ENCODE measurements around the gene ANKRD53.

ANKRD53 gene, protein sequence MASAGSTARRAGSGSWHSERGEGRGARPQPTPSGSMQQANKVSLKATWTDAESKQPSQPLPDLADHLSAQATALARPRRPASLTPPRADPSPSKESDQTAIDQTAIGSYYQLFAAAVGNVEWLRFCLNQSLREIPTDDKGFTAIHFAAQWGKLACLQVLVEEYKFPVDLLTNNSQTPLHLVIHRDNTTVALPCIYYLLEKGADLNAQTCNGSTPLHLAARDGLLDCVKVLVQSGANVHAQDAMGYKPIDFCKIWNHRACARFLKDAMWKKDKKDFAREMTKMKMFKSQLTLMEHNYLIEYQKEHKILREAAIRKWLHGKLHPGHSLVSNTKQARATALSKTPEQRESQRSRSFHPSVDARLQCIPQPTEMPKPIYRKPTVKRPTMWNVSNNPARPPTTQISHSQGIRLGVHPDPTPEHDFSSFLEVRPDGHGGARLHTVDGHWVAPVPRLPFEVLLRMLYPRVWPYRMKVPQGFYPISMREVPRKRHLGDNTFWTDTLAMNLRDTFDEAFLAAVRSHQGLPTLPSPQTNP

DNA sequence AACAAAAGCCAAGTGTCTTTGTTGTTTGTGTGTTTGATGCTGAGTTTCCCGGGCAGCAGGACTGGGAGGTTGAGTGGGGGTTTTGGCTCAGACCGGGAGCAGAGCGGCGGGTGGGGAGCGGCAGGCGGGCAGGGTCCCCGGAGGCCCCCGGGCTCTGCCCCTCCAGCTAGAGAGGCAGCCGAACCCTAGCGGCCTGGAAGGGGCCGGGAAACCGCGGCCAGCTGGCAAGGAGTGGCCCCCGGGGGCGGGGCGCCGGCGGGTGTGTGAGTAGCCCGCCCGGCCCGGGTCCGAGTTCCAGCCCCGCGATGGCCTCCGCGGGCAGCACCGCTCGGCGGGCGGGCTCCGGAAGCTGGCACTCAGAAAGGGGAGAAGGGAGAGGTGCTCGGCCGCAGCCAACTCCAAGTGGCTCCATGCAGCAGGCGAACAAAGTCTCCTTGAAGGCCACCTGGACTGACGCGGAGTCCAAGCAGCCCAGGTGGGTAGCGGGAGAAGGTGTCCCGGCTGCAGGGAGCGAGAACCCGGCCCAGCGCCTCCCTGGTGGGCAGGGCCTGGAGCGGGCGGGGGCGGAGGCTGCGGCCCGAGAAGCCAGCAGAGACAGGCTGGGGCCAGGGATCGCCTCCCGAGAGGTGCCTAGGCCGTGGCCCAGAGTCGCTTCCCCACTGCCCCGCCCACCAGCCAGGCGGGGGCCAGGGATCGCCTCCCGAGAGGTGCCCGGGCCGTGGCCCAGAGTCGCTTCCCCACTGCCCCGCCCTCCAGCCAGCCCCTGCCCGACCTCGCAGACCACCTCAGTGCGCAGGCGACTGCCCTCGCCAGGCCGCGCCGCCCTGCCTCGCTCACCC lies at the start of gene ANKRD53:
Gene ANKRD53, plus strand, starts transcription at position 290 of the 839 bp plus-strand sequence. Its CDS starts 16 bp downstream, at position 306.
- DNase-seq: no peak

DNA sequence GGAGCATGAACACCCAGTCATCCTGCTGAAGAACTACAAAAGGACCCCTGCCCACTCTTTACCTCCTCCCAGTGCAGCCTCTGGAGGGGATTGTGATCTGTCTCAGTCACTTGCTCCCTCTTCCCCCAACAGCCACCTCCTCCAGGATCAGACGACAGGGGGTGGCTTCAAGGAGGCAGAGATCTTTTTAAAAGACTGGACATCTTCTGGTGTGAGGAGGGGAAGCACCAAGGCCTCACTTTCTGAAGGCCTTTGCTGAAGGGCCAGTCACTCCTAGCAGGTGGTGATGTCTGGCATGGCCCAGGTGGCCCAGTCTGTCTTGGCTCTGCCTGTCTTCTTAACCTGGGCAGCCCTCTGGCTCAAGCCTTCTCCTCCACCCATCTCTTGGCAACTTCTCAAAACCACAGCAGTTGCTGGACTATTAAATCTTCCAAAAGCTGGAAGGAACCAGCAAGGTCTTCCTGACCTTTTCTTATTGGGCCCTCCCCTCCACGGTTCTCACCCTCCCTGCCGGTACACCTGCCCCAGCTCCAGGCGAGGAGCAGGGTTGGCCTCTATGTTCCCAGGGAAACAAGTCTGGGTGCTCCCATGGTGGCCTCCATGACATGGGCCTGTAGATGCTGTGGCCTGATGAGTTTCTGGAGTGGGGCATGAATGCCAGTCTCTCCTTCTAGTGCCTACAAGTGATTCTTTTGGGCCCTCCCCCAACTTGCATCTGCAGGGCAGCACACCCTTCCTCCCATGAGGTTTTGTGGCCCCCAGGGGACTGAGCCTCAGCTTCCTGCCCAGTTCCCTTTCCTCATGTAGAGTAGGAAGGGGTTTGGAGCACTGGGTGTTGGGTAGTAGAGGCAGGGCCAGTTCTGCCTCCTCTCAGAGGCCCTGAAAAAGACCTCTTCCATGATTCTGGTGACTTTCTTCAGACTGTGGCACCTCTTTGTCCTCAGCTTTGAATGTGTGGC lies 47.8 kb upstream of the ANKRD53 start:
- no peak for DNase-seq

DNA sequence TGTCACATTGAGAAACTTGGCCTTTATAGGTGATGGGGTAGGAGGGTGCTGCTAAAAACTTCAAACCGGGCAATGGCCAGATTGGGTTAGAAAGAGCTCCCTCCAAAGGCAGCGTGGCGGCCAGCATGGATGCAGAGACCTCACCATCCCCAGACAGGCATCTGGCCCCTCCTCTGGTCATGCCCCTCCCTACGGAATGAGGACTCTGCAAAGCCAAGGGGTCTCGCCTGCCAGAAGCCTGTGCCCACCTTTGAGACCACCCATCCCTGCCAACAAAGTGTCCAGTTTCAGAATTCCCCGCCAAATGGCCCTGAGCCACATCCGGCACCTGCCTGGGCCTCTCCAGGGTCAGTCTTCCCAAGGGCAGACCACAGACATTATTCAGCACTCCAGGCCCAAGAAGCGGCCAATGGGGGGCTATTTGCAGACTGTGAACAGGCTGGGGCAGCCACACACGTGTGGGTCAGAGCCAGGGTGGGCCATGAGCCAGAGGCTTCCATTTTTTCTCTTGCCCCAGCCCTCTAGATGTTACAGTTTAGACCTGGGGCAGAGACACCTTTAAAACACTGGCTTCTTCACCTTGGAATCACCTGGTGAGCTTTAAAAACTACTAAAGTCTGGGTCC lies 46.9 kb upstream of the ANKRD53 start:
- DNase-seq: no peak

DNA sequence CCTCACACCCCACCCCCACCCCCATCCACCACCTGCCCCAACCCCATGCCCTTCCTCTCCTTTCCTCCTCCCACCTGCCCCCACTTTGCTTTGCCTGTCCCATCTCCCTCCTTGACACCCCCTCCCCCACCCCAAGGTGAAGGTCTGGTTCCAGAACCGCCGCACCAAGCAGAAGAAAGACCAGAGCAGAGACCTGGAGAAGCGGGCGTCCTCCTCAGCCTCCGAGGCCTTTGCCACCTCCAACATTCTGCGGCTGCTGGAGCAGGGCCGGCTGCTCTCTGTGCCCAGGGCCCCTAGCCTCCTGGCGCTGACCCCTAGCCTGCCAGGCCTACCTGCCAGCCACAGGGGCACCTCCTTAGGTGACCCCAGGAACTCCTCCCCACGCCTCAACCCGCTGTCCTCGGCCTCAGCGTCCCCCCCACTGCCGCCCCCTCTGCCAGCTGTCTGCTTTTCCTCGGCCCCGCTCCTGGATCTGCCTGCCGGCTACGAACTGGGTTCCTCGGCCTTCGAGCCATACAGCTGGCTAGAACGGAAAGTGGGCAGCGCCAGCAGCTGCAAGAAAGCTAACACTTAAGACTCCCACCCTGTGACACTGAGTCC lies 45.7 kb upstream of the ANKRD53 start:
- DNase-seq: no peak

DNA sequence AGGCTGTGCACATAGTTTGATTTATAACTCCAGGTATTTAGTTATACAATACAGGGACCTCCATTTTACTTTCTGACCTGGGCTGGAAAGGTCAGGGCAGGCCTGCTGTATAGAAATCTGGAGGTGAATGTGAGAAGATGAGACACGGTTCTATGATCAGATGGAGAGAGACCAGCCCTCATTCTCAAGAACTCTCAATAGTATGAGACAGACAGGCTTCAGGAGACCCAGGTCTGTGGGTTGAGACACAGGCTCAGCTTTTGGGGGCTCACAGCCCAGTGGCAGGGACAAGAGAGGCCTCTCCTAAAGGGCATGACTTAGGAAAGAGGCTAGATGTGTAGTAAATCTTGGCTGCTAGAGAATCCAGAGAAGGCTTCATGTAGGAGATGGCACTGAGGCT lies 43.4 kb upstream of the ANKRD53 start:
- no peak for DNase-seq

DNA sequence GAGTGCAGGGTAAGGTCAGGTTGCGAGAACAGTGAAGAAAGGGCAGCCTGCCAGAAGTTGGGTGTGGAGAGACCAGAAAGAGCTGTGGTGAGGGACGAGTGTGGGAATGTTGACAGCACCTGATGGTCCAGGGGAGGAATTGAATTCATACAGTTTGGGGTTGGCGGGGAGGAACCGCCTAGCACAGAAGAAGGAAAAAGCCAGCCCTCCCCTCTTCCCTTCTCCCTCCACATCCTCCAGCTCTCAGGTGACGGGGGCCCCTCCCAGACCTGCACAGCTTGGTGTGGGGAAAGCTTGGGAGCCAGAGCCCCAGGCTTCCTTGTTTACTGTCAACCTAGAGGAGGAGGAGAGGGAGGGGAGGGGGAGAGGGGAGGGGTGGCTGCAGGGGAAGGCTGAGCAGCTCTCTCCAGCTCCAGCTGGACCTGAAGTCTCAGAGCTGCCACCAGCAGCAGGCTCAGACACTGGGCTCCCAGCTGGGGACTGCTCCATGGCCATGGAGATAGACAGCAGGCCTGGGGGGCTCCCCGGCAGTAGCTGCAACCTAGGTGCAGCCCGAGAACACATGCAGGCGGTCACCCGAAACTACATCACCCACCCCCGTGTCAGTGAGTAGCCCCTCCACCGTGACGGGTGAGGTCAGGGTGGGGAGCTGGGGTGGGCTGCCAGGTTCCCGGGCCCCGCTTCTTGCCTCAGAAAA lies 42.8 kb upstream of the ANKRD53 start, which contains the start of gene ATP6V1B1:
Gene ATP6V1B1, plus strand, starts transcription at position 433 of the 697 bp plus-strand sequence. Its CDS starts 55 bp downstream, at position 488.
- no peak for DNase-seq

DNA sequence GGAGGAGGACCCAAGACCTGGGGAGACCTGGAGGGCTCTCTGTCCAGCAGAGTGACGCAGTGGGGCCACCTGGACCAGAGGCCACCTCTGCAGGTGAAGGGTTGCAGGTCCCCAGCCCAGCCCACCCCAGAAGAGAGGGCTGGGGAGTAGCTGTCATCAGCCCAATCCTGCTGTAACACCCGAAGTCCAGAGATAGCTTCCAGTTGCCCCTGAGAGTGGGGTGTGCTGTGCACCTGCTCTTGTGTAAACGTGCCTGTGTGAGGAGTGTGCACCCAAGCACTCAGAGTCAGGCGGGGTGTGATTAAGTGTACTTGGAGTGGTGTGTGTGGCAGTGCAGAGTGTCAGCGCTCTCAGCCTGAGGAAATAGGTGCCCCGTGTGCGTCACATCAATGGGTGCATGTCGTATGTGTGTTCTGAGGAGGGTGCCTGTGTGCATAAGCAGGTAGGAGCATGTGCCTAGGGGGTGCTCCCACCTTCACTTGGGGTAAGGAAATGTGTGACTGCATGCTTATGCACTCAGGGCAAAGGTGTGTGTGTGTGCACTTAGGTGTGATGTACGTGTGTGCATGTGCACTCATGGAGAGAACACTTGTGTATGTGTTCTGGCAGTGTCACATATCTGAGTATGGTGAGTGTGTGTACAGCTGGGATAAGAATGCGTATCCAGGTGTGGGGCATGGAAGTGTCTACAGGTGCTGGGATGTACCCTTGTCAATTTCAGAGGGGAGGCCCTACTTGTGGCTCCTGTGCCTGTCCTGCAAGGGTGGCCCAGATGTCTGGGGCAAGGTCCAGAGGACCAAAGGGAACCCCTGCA lies 42.1 kb upstream of the ANKRD53 start:
- DNase-seq: no peak

DNA sequence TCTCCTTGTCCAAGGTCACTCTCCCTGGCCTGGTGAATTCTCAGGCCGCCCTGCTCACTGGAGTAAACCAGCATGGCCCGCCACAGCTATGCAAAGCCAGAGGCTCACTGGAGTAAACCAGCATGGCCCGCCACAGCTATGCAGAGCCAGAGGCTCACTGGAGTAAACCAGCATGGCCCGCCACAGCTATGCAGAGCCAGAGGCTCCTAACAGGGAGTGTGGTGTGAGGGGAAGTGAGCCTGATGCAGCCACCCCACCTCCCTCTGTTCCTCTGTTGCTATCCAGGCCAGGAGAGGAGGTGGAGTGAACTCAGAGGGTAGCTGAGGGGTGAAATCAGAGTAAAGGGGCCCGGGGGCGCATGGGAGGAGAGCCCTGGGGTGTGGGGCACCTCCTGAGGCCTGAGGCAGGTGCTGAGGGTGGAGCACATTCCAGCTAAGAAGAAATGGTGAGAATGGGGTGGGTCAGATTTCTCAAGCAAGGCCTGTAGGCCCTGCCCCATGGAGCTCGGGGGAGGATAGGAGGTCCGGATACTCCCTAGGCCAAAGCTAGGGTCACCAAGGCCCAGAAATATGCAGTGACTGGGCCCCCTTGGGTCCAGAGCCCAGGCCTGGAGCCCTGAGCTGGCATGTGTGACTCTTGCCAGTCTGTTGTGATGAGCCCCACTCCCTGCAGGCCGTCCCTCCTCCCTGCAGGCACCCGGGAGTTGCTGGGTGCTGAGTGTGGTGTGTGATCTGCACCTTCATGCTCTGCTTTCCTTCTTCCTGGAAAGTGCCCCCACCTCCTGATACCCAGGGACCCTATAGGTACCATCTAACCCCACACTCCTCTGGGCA lies 41.2 kb upstream of the ANKRD53 start:
- DNase-seq: no peak

DNA sequence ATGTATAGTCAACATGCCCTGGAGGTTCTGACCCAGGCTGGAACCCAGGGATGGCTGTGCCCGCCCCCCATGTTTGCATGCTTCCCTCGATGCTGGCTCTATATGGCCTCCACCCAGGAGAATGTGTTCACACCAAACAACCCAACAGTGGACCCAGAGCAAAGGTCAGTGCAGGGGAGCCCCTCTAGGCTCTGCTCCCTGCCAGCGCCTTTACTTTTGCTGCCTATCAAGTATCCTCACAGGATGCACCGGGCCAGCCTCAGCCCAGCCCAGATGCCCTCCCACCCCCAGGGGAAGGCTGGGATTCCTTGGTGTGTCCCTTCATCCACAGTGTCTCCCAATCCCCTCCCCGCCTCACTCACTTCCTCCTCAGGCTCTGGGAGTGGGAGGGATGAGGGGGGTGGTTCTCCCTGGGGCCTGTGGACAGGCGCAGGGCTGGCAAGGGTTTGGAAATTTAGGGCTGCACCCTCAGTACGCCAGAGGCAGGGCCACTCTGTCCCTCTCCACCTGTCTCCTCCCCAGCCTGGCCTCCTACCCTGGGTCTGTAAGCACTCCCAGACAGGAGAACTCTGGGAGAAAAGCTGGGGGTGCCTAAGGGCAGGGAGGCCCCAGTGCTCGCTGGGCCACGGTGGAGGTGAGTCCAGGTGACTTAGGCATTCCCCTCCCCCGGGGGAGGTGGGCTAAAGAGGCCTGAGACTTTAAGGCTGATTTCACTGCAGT lies 40.4 kb upstream of the ANKRD53 start:
- no peak for DNase-seq

DNA sequence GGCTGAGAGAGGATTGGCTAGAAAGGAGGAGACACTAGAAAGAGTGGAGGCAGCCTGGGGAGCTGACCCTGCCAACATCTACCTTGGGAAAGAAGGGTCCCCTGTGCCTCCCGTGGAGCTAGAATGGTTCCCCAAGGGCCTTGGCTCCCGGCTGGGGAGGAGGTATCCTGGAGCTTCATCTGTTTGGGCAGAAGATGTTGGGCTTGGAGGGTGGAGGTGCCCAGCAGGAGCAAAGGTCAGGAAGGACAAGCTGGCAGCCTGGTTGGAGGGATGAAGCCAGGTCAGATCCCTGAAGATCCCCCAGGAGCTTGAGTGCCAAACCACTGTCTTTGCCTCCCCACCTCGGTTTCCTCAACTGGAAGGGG lies 39.9 kb upstream of the ANKRD53 start:
- no peak for DNase-seq

DNA sequence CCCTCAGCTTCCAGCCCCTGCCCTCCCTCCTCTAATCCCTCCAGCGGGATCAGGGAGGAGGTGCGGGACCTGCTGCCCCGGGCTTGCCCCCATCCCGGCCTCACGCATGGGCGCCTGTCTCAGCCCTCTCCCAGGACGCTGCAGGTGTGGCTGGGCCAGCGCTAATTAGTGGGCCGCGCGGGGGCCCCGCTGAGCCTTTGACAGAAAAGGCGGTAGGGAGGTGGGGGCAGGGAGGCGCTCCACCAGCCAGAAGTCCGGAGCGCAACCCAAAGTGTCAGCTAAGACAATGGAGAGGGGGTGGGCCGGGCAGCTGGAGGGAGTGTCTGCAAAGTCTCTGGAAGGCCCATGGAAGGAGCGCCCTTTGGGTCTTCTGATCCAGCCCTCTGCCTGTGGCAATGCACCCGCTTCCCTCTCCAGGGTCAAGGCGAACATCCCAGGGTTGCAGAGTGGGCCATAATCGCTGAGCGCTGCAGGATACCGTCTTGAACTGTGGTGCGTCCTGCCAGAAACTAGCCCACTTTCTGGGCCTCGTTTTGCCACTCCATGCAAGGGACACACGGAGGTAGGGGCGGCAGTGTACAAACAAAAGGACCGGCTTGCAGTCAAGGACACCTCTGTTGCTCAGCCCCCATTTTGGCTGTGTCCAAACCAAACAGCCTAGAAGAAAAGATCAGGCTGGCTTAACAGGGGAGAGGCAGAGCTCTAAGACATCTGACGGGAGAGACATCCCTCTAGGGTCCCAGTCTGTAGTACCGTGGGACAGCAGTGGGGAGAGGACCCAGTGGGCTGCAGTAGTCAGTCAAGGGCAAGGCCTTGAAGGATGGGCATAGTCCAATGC lies 39.2 kb upstream of the ANKRD53 start:
- DNase-seq: no peak

DNA sequence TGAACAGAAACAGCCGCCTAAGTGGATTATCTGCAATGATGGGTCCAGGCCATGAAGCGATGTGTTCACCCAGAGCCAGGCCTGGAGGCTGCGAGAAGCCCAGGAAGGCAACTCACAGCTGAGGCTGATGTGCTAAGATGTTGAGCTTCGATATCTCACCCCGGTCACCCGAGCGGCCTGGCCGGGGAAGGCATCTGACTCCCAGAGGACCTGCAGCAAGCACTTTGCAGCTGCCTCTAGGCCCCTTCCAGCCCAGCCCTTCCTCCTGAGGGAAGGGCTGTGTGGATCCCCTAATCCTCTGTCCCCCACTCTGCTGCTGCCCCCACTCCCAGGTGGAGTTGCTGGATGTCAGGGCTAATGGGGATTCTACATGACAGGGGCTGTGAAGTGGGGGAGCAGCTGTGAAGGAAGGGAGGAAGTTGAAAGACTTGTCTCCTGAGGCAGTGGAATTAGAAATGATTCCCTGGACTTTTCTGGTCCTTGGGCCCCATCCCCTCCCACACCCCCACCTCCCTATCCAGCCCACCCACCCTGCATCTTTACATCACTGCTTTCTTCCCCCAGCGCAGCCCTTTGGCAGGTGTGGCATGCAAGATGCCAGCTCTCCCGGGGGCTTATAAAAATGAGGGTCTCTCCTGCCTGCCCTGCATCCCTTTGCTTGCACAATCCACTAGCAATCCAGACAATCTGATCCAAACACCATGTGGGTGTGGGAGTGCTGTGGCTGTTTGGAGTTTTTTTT lies 38.4 kb upstream of the ANKRD53 start:
- DNase-seq: no peak

DNA sequence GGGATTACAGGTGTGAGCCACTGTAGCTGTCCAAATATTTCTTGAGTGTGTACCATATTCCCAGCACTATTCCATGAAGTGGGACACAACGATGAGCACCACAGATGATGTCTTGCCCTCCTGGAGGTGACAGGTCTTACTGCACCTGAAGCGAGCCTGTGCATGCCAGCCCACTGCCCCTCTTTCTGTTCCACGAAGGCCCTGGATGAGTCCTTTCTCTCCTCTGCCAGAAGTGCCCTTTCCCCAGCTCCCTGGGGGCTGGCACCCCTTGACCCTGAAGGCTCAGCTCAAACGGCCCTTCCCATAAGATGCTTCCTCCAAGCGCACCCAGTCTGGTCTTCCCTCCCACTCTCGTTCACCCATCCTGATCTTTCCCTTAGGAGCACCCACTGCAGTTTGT lies 37.2 kb upstream of the ANKRD53 start:
- no peak for DNase-seq

DNA sequence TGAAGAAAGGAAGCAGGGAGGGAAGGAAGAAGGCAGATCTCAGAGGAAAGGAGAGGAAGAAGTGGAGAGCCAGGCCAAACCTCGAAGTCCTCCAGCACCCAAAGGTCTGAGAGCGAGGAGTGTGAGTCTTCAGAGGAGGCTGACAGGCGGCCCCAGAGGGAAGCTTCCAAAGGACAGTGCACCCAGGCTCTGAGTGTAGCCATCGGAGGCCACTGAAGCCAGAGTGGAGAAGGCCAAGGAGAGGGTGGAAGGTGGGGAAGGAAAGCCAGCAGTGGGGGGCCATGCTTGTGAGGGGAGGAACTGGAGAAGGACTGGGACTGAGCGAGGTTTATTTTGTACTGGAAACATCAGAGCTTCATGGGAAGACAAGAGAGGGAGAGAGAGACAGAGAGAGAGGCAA lies 36.7 kb upstream of the ANKRD53 start:
- no peak for DNase-seq

DNA sequence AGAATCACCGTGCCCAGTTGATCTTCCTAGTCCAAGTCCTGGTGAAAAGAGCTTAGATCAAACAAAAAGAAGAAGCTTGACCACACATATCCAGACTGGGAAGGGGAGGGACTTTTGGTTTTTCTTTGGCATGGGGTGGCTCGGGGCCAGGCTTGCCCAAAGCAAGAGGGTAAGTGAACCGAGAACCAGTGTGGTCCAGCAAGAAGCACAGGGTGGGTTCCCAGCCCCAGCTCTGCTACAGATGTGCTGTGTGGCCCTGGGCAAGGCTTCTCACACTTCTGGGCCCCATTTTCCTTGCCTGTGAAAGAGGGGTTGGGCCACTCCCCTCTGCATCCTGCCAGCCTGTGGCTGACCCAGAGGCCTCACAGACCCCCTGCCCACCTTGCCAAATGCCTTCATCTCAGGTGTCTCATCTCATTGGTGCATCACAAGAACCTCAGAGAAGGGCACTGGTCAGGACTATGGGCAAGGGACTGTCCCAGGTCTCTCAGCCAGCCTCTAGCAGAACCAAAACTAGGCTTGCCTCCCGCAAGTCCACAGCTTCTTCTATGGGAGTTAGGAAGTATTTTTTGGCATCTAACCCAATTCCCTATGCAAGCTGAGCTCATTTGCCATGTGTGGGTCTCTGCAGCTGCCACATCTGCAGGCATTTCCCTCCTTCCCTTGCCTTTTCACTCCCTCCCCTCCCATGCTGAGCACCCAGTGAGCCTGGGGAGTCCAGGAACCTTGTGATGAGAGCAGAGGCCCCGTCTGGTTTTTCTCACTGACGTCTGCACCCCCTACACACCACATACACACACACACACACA lies 35.8 kb upstream of the ANKRD53 start:
- DNase-seq: no peak

All from activated CD4-positive, alpha-beta T cell treated with anti-CD3 and anti-CD28 coated beads, Interleukin-2, amount 50 U/mL, for 4 hours (primary cell).